Astrocyte (in vitro differentiated cells and primary cell): ENCODE data around the gene CMTM7. TPM values are rescaled to one million over a fixed set of nuclear protein-coding genes. Genes with fewer than 3 reads are reported as not detected.

Source experiments
- DNase-seq: peaks from one replicate; pipeline ENCODE4 v3.0.0-alpha.2; 2010; ENCODE audit warnings: low read depth
- FAIRE-seq: peaks from 2 replicates; lab custom pipeline; 2011; peaks lifted over from hg19 to GRCh38; lab: Jason Lieb, UNC
- H2AFZ ChIP-seq: 2 replicates; pipeline ENCODE4 v1.6.0; 2012; ENCODE audit warnings: low read depth, low read length, inconsistent platforms
- H3K27ac ChIP-seq: 2 replicates; pipeline ENCODE4 v1.5.1; 2011; ENCODE audit warnings: low read depth, low read length, inconsistent platforms
- H3K27me3 ChIP-seq: 2 replicates; pipeline ENCODE4 v1.6.0; 2011; ENCODE audit warnings: low read length, inconsistent platforms; ENCODE audit not compliant: insufficient read depth
- H3K36me3 ChIP-seq: 2 replicates; pipeline ENCODE4 v1.5.1; 2011; ENCODE audit warnings: low read length, inconsistent platforms; ENCODE audit not compliant: insufficient read depth
- H3K4me1 ChIP-seq: 2 replicates; pipeline ENCODE4 v1.5.1; 2011; ENCODE audit warnings: low read length, inconsistent platforms; ENCODE audit not compliant: insufficient read depth
- H3K4me2 ChIP-seq: 2 replicates; pipeline ENCODE4 v1.6.0; 2012; ENCODE audit warnings: low read length, inconsistent platforms
- H3K4me3 ChIP-seq: 2 replicates; pipeline ENCODE4 v1.5.1; 2011; ENCODE audit warnings: low read depth, mild to moderate bottlenecking, low read length, inconsistent platforms; ENCODE audit not compliant: insufficient read depth
- H3K79me2 ChIP-seq: 2 replicates; pipeline ENCODE4 v1.6.0; 2012; ENCODE audit warnings: mild to moderate bottlenecking, low read length, inconsistent platforms; ENCODE audit not compliant: insufficient read depth
- H3K9ac ChIP-seq: 2 replicates; pipeline ENCODE4 v1.6.0; 2012; ENCODE audit warnings: mild to moderate bottlenecking, low read length, inconsistent platforms
- H3K9me3 ChIP-seq: 2 replicates; pipeline ENCODE4 v1.5.1; 2012; ENCODE audit warnings: low read depth, mild to moderate bottlenecking, low read length, inconsistent platforms; ENCODE audit not compliant: insufficient read depth
- H4K20me1 ChIP-seq: 2 replicates; pipeline ENCODE4 v1.6.0; 2012; ENCODE audit warnings: low read length, inconsistent platforms; ENCODE audit not compliant: insufficient read depth
- H3K27ac Mint-ChIP-seq: one replicate; pipeline ENCODE4 v1.8.0; 2021; ENCODE audit warnings: mild to moderate bottlenecking, mixed read lengths; ENCODE audit not compliant: unreplicated experiment
- H3K27me3 Mint-ChIP-seq: one replicate; pipeline ENCODE4 v1.8.0; 2021; ENCODE audit warnings: low read depth, mixed read lengths; ENCODE audit not compliant: unreplicated experiment
- H3K36me3 Mint-ChIP-seq: one replicate; pipeline ENCODE4 v1.8.0; 2021; ENCODE audit warnings: low read depth, mixed read lengths; ENCODE audit not compliant: unreplicated experiment
- H3K4me1 Mint-ChIP-seq: one replicate; pipeline ENCODE4 v1.8.0; 2021; ENCODE audit warnings: low read depth, mixed read lengths; ENCODE audit not compliant: unreplicated experiment
- H3K4me3 Mint-ChIP-seq: one replicate; pipeline ENCODE4 v1.8.0; 2021; ENCODE audit warnings: mild to moderate bottlenecking, moderate library complexity, mixed read lengths; ENCODE audit not compliant: unreplicated experiment
- H3K9me3 Mint-ChIP-seq: one replicate; pipeline ENCODE4 v1.8.0; 2021; ENCODE audit warnings: mild to moderate bottlenecking, mixed read lengths; ENCODE audit not compliant: unreplicated experiment
- EZH2 ChIP-seq: IDR thresholded peaks from 2 replicates; pipeline ENCODE4 v1.6.1; 2012; ENCODE audit warnings: mild to moderate bottlenecking, low read length, inconsistent platforms; ENCODE audit not compliant: insufficient read depth
- total RNA-seq: library from RNA; stranded (reverse); gene quantifications from 2 replicates; pipeline ENCODE4 v1.2.1, GENCODE V29; 2021
- TF ChIP-seq, protein P1 (sequence below): IDR thresholded peaks from 2 replicates; pipeline ENCODE4 v1.5.1; 2011; ENCODE audit warnings: low read depth, mild to moderate bottlenecking, inconsistent platforms, low read length, moderate library complexity; ENCODE audit not compliant: insufficient read depth

The CMTM7 gene
- total RNA-seq, 1 donor from 2014 or later: 23.9 TPM

DNA sequence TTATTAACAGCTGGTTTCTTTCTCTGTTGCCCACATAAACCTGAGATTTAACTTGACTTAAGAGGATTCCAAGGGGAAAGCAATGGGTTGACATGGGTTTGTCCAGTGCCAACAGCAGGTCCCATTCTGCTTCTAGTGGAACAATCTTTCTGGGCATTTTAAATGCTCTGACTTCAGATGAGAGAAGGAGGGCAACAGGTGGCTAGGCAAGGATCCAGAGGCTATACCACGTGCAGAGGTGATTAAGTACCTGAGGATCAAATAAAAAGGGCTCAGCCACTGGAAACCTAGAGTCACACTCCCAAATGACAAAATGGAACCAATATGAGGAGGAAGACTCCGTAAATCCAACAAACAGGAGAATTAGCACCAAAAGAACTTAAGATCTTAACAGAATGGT lies 82.5 kb downstream of the CMTM7 start:
- no peak for TF ChIP-seq EZH2
- TF ChIP-seq, protein P1, sequence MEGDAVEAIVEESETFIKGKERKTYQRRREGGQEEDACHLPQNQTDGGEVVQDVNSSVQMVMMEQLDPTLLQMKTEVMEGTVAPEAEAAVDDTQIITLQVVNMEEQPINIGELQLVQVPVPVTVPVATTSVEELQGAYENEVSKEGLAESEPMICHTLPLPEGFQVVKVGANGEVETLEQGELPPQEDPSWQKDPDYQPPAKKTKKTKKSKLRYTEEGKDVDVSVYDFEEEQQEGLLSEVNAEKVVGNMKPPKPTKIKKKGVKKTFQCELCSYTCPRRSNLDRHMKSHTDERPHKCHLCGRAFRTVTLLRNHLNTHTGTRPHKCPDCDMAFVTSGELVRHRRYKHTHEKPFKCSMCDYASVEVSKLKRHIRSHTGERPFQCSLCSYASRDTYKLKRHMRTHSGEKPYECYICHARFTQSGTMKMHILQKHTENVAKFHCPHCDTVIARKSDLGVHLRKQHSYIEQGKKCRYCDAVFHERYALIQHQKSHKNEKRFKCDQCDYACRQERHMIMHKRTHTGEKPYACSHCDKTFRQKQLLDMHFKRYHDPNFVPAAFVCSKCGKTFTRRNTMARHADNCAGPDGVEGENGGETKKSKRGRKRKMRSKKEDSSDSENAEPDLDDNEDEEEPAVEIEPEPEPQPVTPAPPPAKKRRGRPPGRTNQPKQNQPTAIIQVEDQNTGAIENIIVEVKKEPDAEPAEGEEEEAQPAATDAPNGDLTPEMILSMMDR: no peak
- H3K79me2 ChIP-seq: no peaks in the 10 kb centered on the region
- FAIRE-seq (no peak), DNase-seq (no peak)
- no peaks in the 10 kb centered on the region for H3K27me3 Mint-ChIP-seq
- no peak overlapping the region for H3K4me2 ChIP-seq
- H3K36me3 ChIP-seq: no peaks in the 10 kb centered on the region
- H3K4me3 Mint-ChIP-seq: no peak overlapping the region
- no peaks in the 10 kb centered on the region for H3K9me3 ChIP-seq
- H2AFZ ChIP-seq: no peak overlapping the region
- peaks cover 24% of the 10 kb centered on the region for H4K20me1 ChIP-seq
- no peak overlapping the region for H3K9ac ChIP-seq
- H3K4me1 Mint-ChIP-seq: peaks cover 11% of the 10 kb centered on the region
- H3K4me3 ChIP-seq: no peak overlapping the region
- H3K36me3 Mint-ChIP-seq: peaks cover 20% of the 10 kb centered on the region
- no peak overlapping the region for H3K27ac ChIP-seq
- no peaks in the 10 kb centered on the region for H3K27me3 ChIP-seq
- no peak overlapping the region for H3K27ac Mint-ChIP-seq
- H3K9me3 Mint-ChIP-seq: no peaks in the 10 kb centered on the region
- peaks cover 13% of the 10 kb centered on the region for H3K4me1 ChIP-seq

- Histone ChIP-seq H3K79me2 (no peaks in the 10 kb centered on the region), H3K4me1 (no peaks in the 10 kb centered on the region), H4K20me1 (peaks cover 5% of the 10 kb centered on the region), H3K27me3 (no peaks in the 10 kb centered on the region), H3K9me3 (no peaks in the 10 kb centered on the region), H2AFZ (no peak overlapping the region), H3K27ac (no peak overlapping the region), H3K36me3 (peaks cover 16% of the 10 kb centered on the region), H3K4me3 (no peak overlapping the region), H3K4me2 (no peak overlapping the region), H3K9ac (no peak overlapping the region)
- TF ChIP-seq EZH2: no peak
- TF ChIP-seq, protein P1: no peak
- H3K9me3 Mint-ChIP-seq: no peaks in the 10 kb centered on the region
- H3K27me3 Mint-ChIP-seq: no peaks in the 10 kb centered on the region
- no peak overlapping the region for H3K4me3 Mint-ChIP-seq
- peaks cover 14% of the 10 kb centered on the region for H3K36me3 Mint-ChIP-seq
- no peak for DNase-seq
- H3K4me1 Mint-ChIP-seq: no peaks in the 10 kb centered on the region
- no peak for FAIRE-seq
- no peak overlapping the region for H3K27ac Mint-ChIP-seq
Measured at GRCh38 chr3:32480604-32481003, 89.0 kb downstream of the CMTM7 start.

GRCh38 chr3:32481791-32482631 lies 90.4 kb downstream of the CMTM7 start:
- H3K79me2 ChIP-seq: no peaks in the 10 kb centered on the region
- H3K27me3 ChIP-seq: no peaks in the 10 kb centered on the region
- H3K9ac ChIP-seq: no peak overlapping the region
- no peak overlapping the region for H3K27ac ChIP-seq
- H3K4me1 ChIP-seq: no peaks in the 10 kb centered on the region
- H3K4me2 ChIP-seq: no peak overlapping the region
- FAIRE-seq (no peak), DNase-seq (no peak)
- Mint-ChIP-seq H3K27me3 (no peaks in the 10 kb centered on the region), H3K27ac (no peak overlapping the region), H3K36me3 (peaks cover 14% of the 10 kb centered on the region), H3K9me3 (no peaks in the 10 kb centered on the region), H3K4me1 (no peaks in the 10 kb centered on the region), H3K4me3 (no peak overlapping the region)
- no peak overlapping the region for H3K4me3 ChIP-seq
- H2AFZ ChIP-seq: no peak overlapping the region
- H4K20me1 ChIP-seq: no peaks in the 10 kb centered on the region
- TF ChIP-seq, protein P1: no peak
- TF ChIP-seq EZH2: no peak
- H3K9me3 ChIP-seq: no peaks in the 10 kb centered on the region
- peaks cover 17% of the 10 kb centered on the region for H3K36me3 ChIP-seq
